K562 (cell line): ENCODE measurements around the gene GRHPR. TPM values are rescaled to one million over a fixed set of nuclear protein-coding genes. Genes with fewer than 3 reads are reported as not detected.
A peak's percentile ranks its signal among the peaks of the same experiment; 100 is the strongest.

Source experiments
- CREB3 ChIP-seq: fragments of 450-650 bp; conservative IDR thresholded peaks from 2 replicates; pipeline ENCODE4 v1.6.1; 2016; ENCODE audit warnings: missing genetic modification characterization, low read depth, mild to moderate bottlenecking, missing compliant biosample characterization, moderate library complexity
- E2F1 ChIP-seq: sonication (generic); formaldehyde crosslinking; IDR thresholded peaks from 2 replicates; pipeline ENCODE4 v1.8.1; 2023; ENCODE audit warnings: mild to moderate bottlenecking, missing genetic modification reagents, moderate library complexity
- ELF1 ChIP-seq: fragments of 200-800 bp; sonication (Bioruptor generic); IDR thresholded peaks from 2 replicates; pipeline ENCODE4 v1.6.1; 2016; ENCODE audit warnings: missing genetic modification characterization, missing compliant biosample characterization
- HIVEP1 ChIP-seq: fragments of 250-450 bp; sonication (Bioruptor Pico); IDR thresholded peaks from 2 replicates; pipeline ENCODE4 v1.4.0; 2020; ENCODE audit warnings: mild to moderate bottlenecking
- KAT8 ChIP-seq: fragments of 450-650 bp; IDR thresholded peaks from 2 replicates; pipeline ENCODE4 v1.6.1; 2016; ENCODE audit warnings: low read depth, mild to moderate bottlenecking
- MGA ChIP-seq: fragments of 450-650 bp; IDR thresholded peaks from 2 replicates; pipeline ENCODE4 v1.6.1; 2016; ENCODE audit warnings: mild to moderate bottlenecking, moderate library complexity
- NFXL1 ChIP-seq: fragments of 450-650 bp; formaldehyde crosslinking; IDR thresholded peaks from 2 replicates; pipeline ENCODE4 v1.4.0; 2021; ENCODE audit warnings: mild to moderate bottlenecking
- NR4A1 ChIP-seq, 2 experiments: fragments of 250-450 bp in 1 of 2; fragments of 450-650 bp in 1 of 2; sonication (Bioruptor Pico) in 1 of 2; IDR thresholded peaks; 2 replicates each; pipeline versions ENCODE4 v1.4.0 to v1.6.1; 2016 to 2020; ENCODE audit warnings: mild to moderate bottlenecking in 2 of 2, missing compliant biosample characterization in 1 of 2, missing genetic modification characterization in 1 of 2, moderate library complexity in 1 of 2
- POLR2B ChIP-seq: fragments of 450-650 bp; IDR thresholded peaks from 2 replicates; pipeline ENCODE4 v1.6.1; 2018; ENCODE audit warnings: low read depth; ENCODE audit not compliant: partially characterized antibody
- RBM22 ChIP-seq: fragments of 200-400 bp; formaldehyde crosslinking; IDR thresholded peaks from 2 replicates; pipeline ENCODE4 v1.6.1; 2018; ENCODE audit warnings: low read length, low read depth; ENCODE audit not compliant: poor library complexity, severe bottlenecking
- TAF1 ChIP-seq: IDR thresholded peaks from 2 replicates; pipeline ENCODE4 v1.6.1; 2011; ENCODE audit warnings: mild to moderate bottlenecking, low read length, moderate library complexity; ENCODE audit not compliant: insufficient read depth, control insufficient read depth, severe bottlenecking; ENCODE audit errors: extremely low read depth
- ZNF696 ChIP-seq: fragments of 250-450 bp; sonication (Bioruptor Pico); conservative IDR thresholded peaks from 2 replicates; pipeline ENCODE4 v1.4.0; 2020; ENCODE audit warnings: mild to moderate bottlenecking, moderate library complexity
- polyA plus RNA-seq, 8 experiments: library from polyadenylated mRNA; depleted of rRNA in 4 of 8; stranded (reverse) in 5 of 8; unstranded in 3 of 8; fragments of >200 nt; fragmentation: Nextera tagmentation in 2 of 8; fragmentation: Illumina TruSeq in 1 of 8; extraction: Ambion mirVana in 2 of 8; extraction: Trizol in 1 of 8; gene quantifications; 2 replicates each; pipeline versions ENCODE4 v1.2.1 to v1.2.3, GENCODE V29; 2011 to 2014; ENCODE audit warnings: inconsistent platforms in 1 of 8, missing spikeins in 1 of 8
- total RNA-seq, 7 experiments: library from RNA; depleted of rRNA in 6 of 7; stranded (reverse); fragments of >200 nt in 6 of 7; fragmentation: Illumina TruSeq in 2 of 7; extraction: Trizol in 2 of 7; gene quantifications; 2 replicates each; pipeline versions ENCODE4 v1.2.1 to v1.2.3, GENCODE V29; 2011 to 2021; ENCODE audit warnings: low replicate concordance in 1 of 7

Gene GRHPR
- total and polyA plus RNA-seq, 9 of the 15 experiments (the other 6 are each of a cell fraction or from before 2014, with no cell fraction given), result 38.9 to 144 (median 120) TPM

- no peak for TF ChIP-seq ZNF696 (CRISPR knock-in tag)
- 0 out of 2 replicates have a peak, but pooled peaks have one; percentile 6 for TF ChIP-seq CREB3 (tag)
- 0 out of 2 replicates have a peak, but pooled peaks have one; percentile 40 for TF ChIP-seq NFXL1 (CRISPR knock-in tag)
- peak; percentile 94 for TF ChIP-seq E2F1 (CRISPR knock-in tag)
- TF ChIP-seq ELF1 (tag), result peak; percentile 77; the same call in 1 of the 2 replicates
- 0 out of 2 replicates have a peak, but pooled peaks have one; percentile 55 for TF ChIP-seq HIVEP1
- peak; percentile 89 for TF ChIP-seq POLR2B
- peak; percentile 91 for TF ChIP-seq TAF1
- peak; percentile 50 for TF ChIP-seq RBM22
- TF ChIP-seq MGA, result peak; percentile 86
- peak; percentile 41; the same call in 1 of the 2 replicates for TF ChIP-seq NR4A1 (CRISPR knock-in tag; IDR thresholded peaks at IDR 0.05)
- no peak; the same call in 1 of the 2 replicates for TF ChIP-seq NR4A1 (tag; IDR thresholded peaks at IDR 0.05)
- TF ChIP-seq KAT8, result no peak
These were observed at the start of gene GRHPR (continued) for GRCh38 chr9:37422289-37423104.
